Right cardiac atrium (tissue), 5 donors: ENCODE results near the gene NPAS2. TPM values are rescaled to one million over a fixed set of nuclear protein-coding genes. Genes with fewer than 3 reads are reported as not detected.

Source experiments
- ATAC-seq, 2 donors: fragments of 200-7000 bp; cut with Tn5 transposase; one replicate each; pipeline versions ENCODE4 v1.8.0 to v1.9.1; 2020; ENCODE audit warnings: moderate library complexity in 2 of 2, mild to moderate bottlenecking in 1 of 2
- DNase-seq, 3 donors: peaks; one replicate each; pipeline ENCODE4 v3.0.0-alpha.2; 2020
- H3K27ac ChIP-seq: one replicate; pipeline ENCODE4 v1.5.1; 2013; ENCODE audit warnings: mild to moderate bottlenecking, low read length, control low read depth, moderate library complexity
- H3K27me3 ChIP-seq: one replicate; pipeline ENCODE4 v1.6.1; 2013; ENCODE audit not compliant: control insufficient read depth, insufficient read depth
- H3K4me1 ChIP-seq: one replicate; pipeline ENCODE4 v1.6.1; 2013; ENCODE audit warnings: low read length; ENCODE audit not compliant: control insufficient read depth, insufficient read depth
- H3K4me3 ChIP-seq: one replicate; pipeline ENCODE4 v1.5.1; 2013; ENCODE audit warnings: low read length, control low read depth
- H3K9me3 ChIP-seq: one replicate; pipeline ENCODE4 v1.6.1; 2013; ENCODE audit warnings: low read length; ENCODE audit not compliant: control insufficient read depth
- WGBS: extraction: QIAGEN DNeasy Blood & Tissue Kit; methylation state at CpG from one replicate; pipeline ENCODE4 v1.1.7; 2013; 5-methylcytosine and 5-hydroxymethylcytosine counted together
- intact Hi-C, 4 donors: fragments of 100-400 bp; cut with DNase I; formaldehyde crosslinking; loops; one replicate each; pipeline versions ENCODE4 v1.11.0 to v1.14.0; 2022 to 2023
- polyA plus RNA-seq: library from polyadenylated mRNA; stranded (reverse); fragments of 200-250 nt; gene quantifications from one replicate; pipeline ENCODE4 v1.2.3, GENCODE V29; 2013
- total RNA-seq, 4 donors: library from RNA; stranded (reverse); fragmentation: NEBNext Ultra II Directional; extraction: Animal tissue kit (Norgen Biotek cat#: 25700); gene quantifications; one replicate each; pipeline ENCODE4 v1.2.1, GENCODE V29; 2021
- donor health status: healthy with polysubstance abuse.
- donor health status: DM: no; HTN: yes; CAD: no.
- donor health status: DM: no; HTN: no; CAD: no.
- donor health status: DM: no; HTN: yes; CAD: no; lungs with severe emphysema.
- donor health status: DM: yes; HTN: yes; CAD: no.

NPAS2 gene
- total and polyA plus RNA-seq, 5 donors, result 36.8 to 53.4 (median 40.1) TPM

- DNase-seq (no peak), ATAC-seq (peak in 1 of 2 donors; percentile 47)
- Histone ChIP-seq H3K27ac (peak overlapping the region; percentile 98), H3K4me1 (peaks cover 5% of the 10 kb centered on the region), H3K4me3 (no peak overlapping the region), H3K27me3 (no peaks in the 10 kb centered on the region), H3K9me3 (no peaks in the 10 kb centered on the region)
- intact Hi-C loops, result no loop called here
- 77% methylated on average over 10 of the region's 10 CpGs for WGBS
These were observed 116.3 kb downstream of the NPAS2 start for GRCh38 chr2:100936070-100936741.

DNA sequence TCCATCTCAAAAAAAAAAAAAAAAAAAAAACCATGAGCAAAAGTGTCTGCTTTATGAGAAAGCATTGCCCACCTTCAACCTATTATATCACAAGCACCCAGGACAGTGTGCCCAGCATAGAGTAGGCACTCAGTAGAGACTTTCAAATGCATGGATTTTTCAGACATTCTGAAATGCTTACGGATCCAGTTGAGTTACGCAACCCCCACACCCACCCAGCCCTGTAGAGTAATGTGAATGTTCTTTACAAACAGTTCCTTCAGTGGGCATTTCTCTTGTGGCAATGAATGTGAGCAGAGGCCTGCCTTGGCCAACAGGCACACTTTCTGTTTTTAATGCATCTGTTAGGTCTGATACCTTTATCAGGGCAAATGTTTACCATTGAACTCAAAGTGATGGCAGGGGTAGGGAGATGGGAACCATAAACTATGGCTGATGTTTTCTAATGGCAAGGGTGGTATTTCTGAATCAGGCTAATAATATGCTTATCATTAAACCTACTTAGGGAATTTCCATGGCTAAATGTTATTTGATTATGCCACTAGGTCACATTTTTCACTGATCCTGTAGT, 117.1 kb downstream of the NPAS2 start:
- H3K4me1 ChIP-seq, result peaks cover 5% of the 10 kb centered on the region
- intact Hi-C loops, result no loop called here

DNA sequence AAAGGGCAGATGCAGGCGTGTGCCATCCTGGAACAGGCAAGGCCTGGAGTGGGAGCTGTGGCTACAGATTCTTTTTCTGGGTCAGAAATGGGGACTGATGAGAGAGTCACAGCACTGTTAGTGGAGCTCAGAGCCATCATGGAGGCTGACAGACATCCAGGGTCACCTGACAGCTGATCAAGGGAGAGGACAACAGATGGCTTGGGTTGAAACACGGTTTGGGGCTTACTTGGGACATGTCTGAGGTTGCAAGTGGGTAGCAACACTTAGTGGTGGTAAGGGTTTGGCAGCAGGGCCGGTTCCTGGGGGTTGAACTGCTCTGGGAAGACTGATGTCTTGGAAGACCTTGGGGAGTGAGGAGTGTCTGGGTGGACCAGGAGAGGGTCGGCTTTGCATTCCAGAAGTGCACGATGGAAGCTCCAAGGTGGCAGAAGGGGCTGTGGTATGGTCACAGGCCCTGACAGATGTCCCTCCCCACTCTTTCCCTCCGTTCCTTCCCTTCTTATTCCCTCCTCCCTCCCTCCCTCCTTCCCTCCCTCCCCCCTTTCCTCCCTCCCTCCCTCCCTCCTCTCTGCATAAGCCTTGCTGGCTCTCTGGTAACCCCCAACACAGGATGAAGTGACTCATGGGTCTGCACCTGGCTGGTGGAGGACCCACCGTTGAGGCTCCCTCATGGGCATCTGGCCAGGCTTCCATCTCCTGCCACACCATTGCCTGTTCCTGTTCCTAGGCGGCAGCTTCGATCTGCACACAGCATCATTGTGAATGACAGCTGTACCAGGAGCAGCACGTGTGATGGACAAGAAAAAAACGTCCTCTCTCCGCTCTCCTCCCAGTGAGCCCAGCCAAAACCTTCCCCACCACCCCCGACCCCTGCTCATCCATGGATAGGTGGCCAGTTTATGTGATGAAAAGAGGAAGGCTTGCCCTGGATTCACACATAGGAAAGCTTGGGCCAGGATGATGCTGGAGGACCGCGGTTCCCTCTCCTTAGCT, 118.4 kb downstream of the NPAS2 start:
- Histone ChIP-seq H3K27me3 (no peaks in the 10 kb centered on the region), H3K4me3 (no peak overlapping the region), H3K9me3 (no peaks in the 10 kb centered on the region), H3K27ac (peak overlapping the region; percentile 9), H3K4me1 (peaks cover 5% of the 10 kb centered on the region)
- 83% methylated on average over 15 of the region's 15 CpGs for WGBS
- intact Hi-C loops, result no loop called here
- DNase-seq (no peak), ATAC-seq (no peak)

More for the DNA sequence above, 117.1 kb downstream of the NPAS2 start:
- H3K27me3 ChIP-seq, result no peaks in the 10 kb centered on the region
- no peaks in the 10 kb centered on the region for H3K9me3 ChIP-seq
- H3K27ac ChIP-seq, result peak overlapping the region; percentile 91
- WGBS, result 70% methylated on average over 2 of the region's 2 CpGs
- no peak for DNase-seq
- no peak for ATAC-seq
- H3K4me3 ChIP-seq, result no peak overlapping the region

DNA sequence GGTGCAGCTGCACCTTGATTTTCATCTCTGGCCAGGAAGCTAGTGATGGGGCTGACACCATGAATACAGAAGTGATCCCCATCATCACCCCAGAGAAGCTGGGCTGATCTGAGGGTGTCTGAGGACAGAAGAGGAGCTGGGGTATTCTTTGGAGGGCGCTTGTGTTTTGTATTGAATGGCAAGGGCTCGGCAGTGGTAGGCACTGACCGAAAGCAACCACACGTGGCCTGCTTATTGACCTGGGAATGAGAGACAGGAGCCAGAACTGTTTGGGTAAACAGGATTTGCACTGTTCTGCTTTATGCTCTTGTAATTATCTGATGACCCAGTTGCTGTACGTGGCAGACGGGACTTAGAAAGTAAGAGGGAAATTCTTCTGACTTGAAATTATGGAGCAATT, 119.5 kb downstream of the NPAS2 start:
- H3K4me3 ChIP-seq, result no peak overlapping the region
- 85% methylated on average over 6 of the region's 6 CpGs for WGBS
- no peaks in the 10 kb centered on the region for H3K27me3 ChIP-seq
- intact Hi-C loops, result no loop called here
- H3K4me1 ChIP-seq, result peaks cover 3% of the 10 kb centered on the region
- no peak for ATAC-seq
- H3K27ac ChIP-seq, result no peak overlapping the region
- DNase-seq, result no peak
- no peaks in the 10 kb centered on the region for H3K9me3 ChIP-seq

GRCh38 chr2:100940240-100940639, 120.3 kb downstream of the NPAS2 start:
- H3K4me1 ChIP-seq, result no peaks in the 10 kb centered on the region
- DNase-seq (no peak), ATAC-seq (no peak)
- no peaks in the 10 kb centered on the region for H3K27me3 ChIP-seq
- H3K9me3 ChIP-seq, result no peaks in the 10 kb centered on the region
- no peak overlapping the region for H3K4me3 ChIP-seq
- 98% methylated on average over 4 of the region's 4 CpGs for WGBS
- H3K27ac ChIP-seq, result no peak overlapping the region
- intact Hi-C loops, result no loop called here

- H3K9me3 ChIP-seq, result no peaks in the 10 kb centered on the region
- no peaks in the 10 kb centered on the region for H3K4me1 ChIP-seq
- no peaks in the 10 kb centered on the region for H3K27me3 ChIP-seq
- DNase-seq, result no peak
- H3K4me3 ChIP-seq, result no peak overlapping the region
- H3K27ac ChIP-seq, result no peak overlapping the region
- WGBS, result 87% methylated on average over 14 of the region's 14 CpGs
- intact Hi-C loops, result no loop called here
- ATAC-seq, result no peak
These were observed 121.1 kb downstream of the NPAS2 start for GRCh38 chr2:100940766-100941645.

DNA sequence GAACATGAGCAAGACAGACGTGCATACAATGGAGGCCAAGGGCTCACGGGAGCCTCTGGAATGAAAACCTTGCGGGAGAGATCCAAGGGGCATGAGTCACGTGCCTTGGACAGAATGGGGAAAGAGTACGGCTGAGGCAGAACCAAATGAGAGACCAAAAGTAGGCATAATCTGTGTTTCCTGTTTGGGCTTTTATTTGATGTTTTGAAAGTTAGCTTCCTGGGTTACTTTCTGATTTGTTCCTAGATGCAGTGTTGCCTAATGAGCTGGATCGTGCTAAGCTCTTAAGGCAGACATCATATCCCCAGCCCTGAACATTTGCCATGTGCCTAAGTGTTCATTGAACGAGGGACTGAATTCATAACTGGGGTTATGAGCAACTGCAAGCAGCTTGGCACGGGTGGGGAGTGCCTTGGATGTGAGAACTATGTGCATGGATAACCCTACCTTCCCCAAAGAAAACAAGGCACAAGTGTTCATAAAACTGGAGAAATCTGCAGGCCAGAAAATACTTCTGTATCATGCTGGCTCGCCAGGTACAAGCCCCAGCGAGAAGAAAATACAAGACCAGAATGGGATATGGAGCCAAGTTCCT, 121.8 kb downstream of the NPAS2 start:
- Histone ChIP-seq H3K4me3 (no peak overlapping the region), H3K27me3 (no peaks in the 10 kb centered on the region), H3K4me1 (no peaks in the 10 kb centered on the region), H3K27ac (no peak overlapping the region), H3K9me3 (no peaks in the 10 kb centered on the region)
- 76% methylated on average over 10 of the region's 10 CpGs for WGBS
- ATAC-seq, result no peak
- DNase-seq, result no peak
- intact Hi-C loops, result no loop called here

- DNase-seq (no peak), ATAC-seq (no peak)
- Histone ChIP-seq H3K4me3 (no peak overlapping the region), H3K4me1 (no peaks in the 10 kb centered on the region), H3K27me3 (no peaks in the 10 kb centered on the region), H3K9me3 (no peaks in the 10 kb centered on the region), H3K27ac (no peak overlapping the region)
- 87% methylated on average over 19 of the region's 19 CpGs for WGBS
- intact Hi-C loops, result no loop called here
These were observed 124.9 kb downstream of the NPAS2 start for GRCh38 chr2:100944617-100945432.

GRCh38 chr2:100945433-100945740, 125.4 kb downstream of the NPAS2 start:
- Histone ChIP-seq H3K27me3 (no peaks in the 10 kb centered on the region), H3K4me1 (no peaks in the 10 kb centered on the region), H3K9me3 (no peaks in the 10 kb centered on the region), H3K27ac (no peak overlapping the region), H3K4me3 (no peak overlapping the region)
- intact Hi-C loops, result no loop called here
- 83% methylated on average over 5 of the region's 5 CpGs for WGBS
- DNase-seq (no peak), ATAC-seq (no peak)
